HCT116 (cell line): Measurements from ENCODE around the gene SH3GL3. TPM values are rescaled to one million over a fixed set of nuclear protein-coding genes. Genes with fewer than 3 reads are reported as not detected.
A peak's percentile ranks its signal among the peaks of the same experiment; 100 is the strongest.

Experiments used
- ATAC-seq: fragments of 200-7000 bp; cut with Tn5 transposase; 2 replicates; pipeline ENCODE4 v1.9.1; 2020; ENCODE audit warnings: mild to moderate bottlenecking, moderate library complexity
- BruUV-seq: library from RNA; stranded (reverse); fragments of 400-500 nt; replicated peaks from 2 replicates; lab custom pipeline; 2021; lab: Mats Ljungman, UMichigan
- CTCF ChIA-PET: fragments of 300-600 bp; sonication (Branson Sonifier 250); formaldehyde crosslinking; loops from one replicate; lab custom pipeline; 2021; ENCODE audit warnings: antibody characterized with exemption; lab: Charles Lee
- POLR2A ChIA-PET: fragments of 300-600, 350-600 bp; sonication (Branson Sonifier 250); formaldehyde crosslinking; loops from one replicate; lab custom pipeline; 2021; ENCODE audit warnings: antibody characterized with exemption; lab: Charles Lee
- RAD21 ChIA-PET, 2 experiments: fragments of 300-600 bp; sonication (Branson Sonifier 250); formaldehyde crosslinking; loops; one replicate each; lab custom pipeline; 2023; ENCODE audit warnings: low total read pairs in 2 of 2; ENCODE audit not compliant: uncharacterized antibody in 2 of 2, unreplicated experiment in 2 of 2, low non-redundant PET in 1 of 2; lab: Charles Lee
- DNase-seq: peaks from one replicate; pipeline ENCODE4 v3.0.0-alpha.2; 2010; ENCODE audit warnings: low read depth, low spot score
- H2AFZ ChIP-seq: fragments of 200-600 bp; shearing (Covaris generic), sonication (generic); 2 replicates; pipeline ENCODE4 v1.6.1; 2017; ENCODE audit warnings: low read depth, mixed run types, mixed read lengths, antibody characterized with exemption, low read length; ENCODE audit not compliant: poor library complexity, severe bottlenecking
- H3K27ac ChIP-seq: 2 replicates; pipeline ENCODE4 v1.5.1; 2012; ENCODE audit warnings: low read depth, low read length
- H3K27me3 ChIP-seq: fragments of 200-600 bp; sonication (generic); 2 replicates; pipeline ENCODE4 v1.6.1; 2016; ENCODE audit warnings: mixed run types, low read length, mixed read lengths; ENCODE audit not compliant: insufficient read depth
- H3K36me3 ChIP-seq, 2 experiments: fragments of 200-500 bp in 1 of 2; fragments of 200-600 bp in 1 of 2; sonication (Bioruptor generic) in 1 of 2; sonication (generic) in 1 of 2; 2 replicates each; pipeline versions ENCODE4 v1.5.1 to v1.6.1; 2014 to 2016; ENCODE audit warnings: low read length in 2 of 2, inconsistent platforms in 1 of 2, mixed read lengths in 1 of 2, mixed run types in 1 of 2; ENCODE audit not compliant: insufficient read depth in 2 of 2, control insufficient read depth in 1 of 2
- H3K4me1 ChIP-seq, 2 experiments: fragments of 200-600 bp in 1 of 2; sonication (generic) in 1 of 2; 2 replicates each; pipeline versions ENCODE4 v1.5.1 to v1.6.1; 2012 to 2017; ENCODE audit warnings: low read length in 2 of 2, inconsistent platforms in 1 of 2, mild to moderate bottlenecking in 1 of 2, mixed read lengths in 1 of 2, mixed run types in 1 of 2, moderate library complexity in 1 of 2; ENCODE audit not compliant: insufficient read depth in 2 of 2, control insufficient read depth in 1 of 2
- H3K4me2 ChIP-seq: fragments of 200-600 bp; sonication (generic); 2 replicates; pipeline ENCODE4 v1.6.1; 2017; ENCODE audit warnings: mixed run types, low read length, mixed read lengths
- H3K4me3 ChIP-seq, 2 experiments: fragments of 200-600 bp in 1 of 2; sonication (generic) in 1 of 2; replicated peaks in 1 of 2; 2 replicates each; pipeline ENCODE4 v1.5.1; 2011 to 2016; ENCODE audit warnings: low read length in 2 of 2, control low read depth in 1 of 2, low read depth in 1 of 2, mild to moderate bottlenecking in 1 of 2, mixed read lengths in 1 of 2, mixed run types in 1 of 2
- H3K79me2 ChIP-seq: fragments of 200-600 bp; sonication (generic); 2 replicates; pipeline ENCODE4 v1.6.1; 2017; ENCODE audit warnings: mild to moderate bottlenecking, mixed run types, low read length, moderate library complexity, mixed read lengths; ENCODE audit not compliant: insufficient read depth
- H3K9ac ChIP-seq: fragments of 200-600 bp; sonication (generic); 2 replicates; pipeline ENCODE4 v1.6.1; 2016; ENCODE audit warnings: low read length, mixed read lengths
- H3K9me2 ChIP-seq: fragments of 200-600 bp; sonication (generic), shearing (Covaris generic); 2 replicates; pipeline ENCODE4 v1.6.1; 2017; ENCODE audit warnings: mixed run types, mild to moderate bottlenecking, moderate library complexity; ENCODE audit not compliant: insufficient read depth
- H3K9me3 ChIP-seq, 2 experiments: fragments of 200-500 bp in 1 of 2; fragments of 200-600 bp in 1 of 2; sonication (Bioruptor generic) in 1 of 2; sonication (generic) in 1 of 2; 2 replicates each; pipeline ENCODE4 v1.6.1; 2014 to 2017; ENCODE audit warnings: low read length in 2 of 2, mixed read lengths in 2 of 2, inconsistent platforms in 1 of 2, low read depth in 1 of 2, mild to moderate bottlenecking in 1 of 2, mixed run types in 1 of 2, moderate library complexity in 1 of 2; ENCODE audit not compliant: control insufficient read depth in 1 of 2, insufficient read depth in 1 of 2
- H4K20me1 ChIP-seq: fragments of 200-600 bp; sonication (generic), shearing (Covaris generic); 2 replicates; pipeline ENCODE4 v1.6.1; 2017; ENCODE audit warnings: mixed run types, mild to moderate bottlenecking, moderate library complexity; ENCODE audit not compliant: insufficient read depth
- ATF3 ChIP-seq: IDR thresholded peaks from 2 replicates; pipeline ENCODE4 v1.6.1; 2012
- CTCF ChIP-seq, 3 experiments: fragments of 200-600 bp in 1 of 3; sonication (generic) in 1 of 3; IDR thresholded peaks in 2 of 3; conservative IDR thresholded peaks in 1 of 3; 2 replicates each; pipeline ENCODE4 v1.5.1; 2012 to 2017; ENCODE audit warnings: low read depth in 2 of 3, low read length in 2 of 3, antibody characterized with exemption in 1 of 3, borderline replicate concordance in 1 of 3, control low read depth in 1 of 3, mild to moderate bottlenecking in 1 of 3, mixed read lengths in 1 of 3, mixed run types in 1 of 3, moderate library complexity in 1 of 3; ENCODE audit not compliant: insufficient read depth in 1 of 3
- FOSL1 ChIP-seq: IDR thresholded peaks from 2 replicates; pipeline ENCODE4 v1.6.1; 2012; ENCODE audit warnings: low read depth
- SRF ChIP-seq: IDR thresholded peaks from 2 replicates; pipeline ENCODE4 v1.6.1; 2012; ENCODE audit warnings: low read depth
- YY1 ChIP-seq: IDR thresholded peaks from 2 replicates; pipeline ENCODE4 v1.6.1; 2011; ENCODE audit warnings: low read length, low read depth, moderate library complexity, mild to moderate bottlenecking; ENCODE audit not compliant: insufficient replicate concordance; ENCODE audit errors: extremely low read depth
- ZFX ChIP-seq: fragments of 450-650 bp; IDR thresholded peaks from 2 replicates; pipeline ENCODE4 v1.6.1; 2017
- intact Hi-C: fragments of 100-400 bp; cut with micrococcal nuclease; formaldehyde crosslinking; loops from 2 replicates; pipeline ENCODE4 v1.10.0; 2022
- total RNA-seq: library from RNA; stranded (reverse); gene quantifications from one replicate; pipeline ENCODE4 v1.2.1, GENCODE V29; 2021; ENCODE audit not compliant: unreplicated experiment
- TF ChIP-seq, protein P1 (sequence below): IDR thresholded peaks from 2 replicates; pipeline ENCODE4 v1.6.1; 2012; ENCODE audit warnings: low read depth

Gene SH3GL3
- total RNA-seq, 1 experiment from 2014 or later: 1.3 TPM

GRCh38 chr15:83516935-83517334 lies 69.8 kb downstream of the SH3GL3 start:
- Histone ChIP-seq H3K9me3 (no peaks in the 10 kb centered on the region), H3K27me3 (no peaks in the 10 kb centered on the region)
- no peak for ATAC-seq
- TF ChIP-seq ZFX (no peak), SRF (no peak), YY1 (no peak), ATF3 (no peak), FOSL1 (peak; percentile 11; the same call in 1 of the 2 replicates), CTCF (IDR thresholded peaks at IDR 0.05 in 2 of 3, conservative IDR thresholded peaks at IDR 0.05 in 1 of 3; ENCODE audit: borderline replicate concordance in 1 of 3, insufficient read depth in 1 of 3, low read depth in 2 of 3, low read length in 2 of 3) (no peak)
- TF ChIP-seq, protein P1, sequence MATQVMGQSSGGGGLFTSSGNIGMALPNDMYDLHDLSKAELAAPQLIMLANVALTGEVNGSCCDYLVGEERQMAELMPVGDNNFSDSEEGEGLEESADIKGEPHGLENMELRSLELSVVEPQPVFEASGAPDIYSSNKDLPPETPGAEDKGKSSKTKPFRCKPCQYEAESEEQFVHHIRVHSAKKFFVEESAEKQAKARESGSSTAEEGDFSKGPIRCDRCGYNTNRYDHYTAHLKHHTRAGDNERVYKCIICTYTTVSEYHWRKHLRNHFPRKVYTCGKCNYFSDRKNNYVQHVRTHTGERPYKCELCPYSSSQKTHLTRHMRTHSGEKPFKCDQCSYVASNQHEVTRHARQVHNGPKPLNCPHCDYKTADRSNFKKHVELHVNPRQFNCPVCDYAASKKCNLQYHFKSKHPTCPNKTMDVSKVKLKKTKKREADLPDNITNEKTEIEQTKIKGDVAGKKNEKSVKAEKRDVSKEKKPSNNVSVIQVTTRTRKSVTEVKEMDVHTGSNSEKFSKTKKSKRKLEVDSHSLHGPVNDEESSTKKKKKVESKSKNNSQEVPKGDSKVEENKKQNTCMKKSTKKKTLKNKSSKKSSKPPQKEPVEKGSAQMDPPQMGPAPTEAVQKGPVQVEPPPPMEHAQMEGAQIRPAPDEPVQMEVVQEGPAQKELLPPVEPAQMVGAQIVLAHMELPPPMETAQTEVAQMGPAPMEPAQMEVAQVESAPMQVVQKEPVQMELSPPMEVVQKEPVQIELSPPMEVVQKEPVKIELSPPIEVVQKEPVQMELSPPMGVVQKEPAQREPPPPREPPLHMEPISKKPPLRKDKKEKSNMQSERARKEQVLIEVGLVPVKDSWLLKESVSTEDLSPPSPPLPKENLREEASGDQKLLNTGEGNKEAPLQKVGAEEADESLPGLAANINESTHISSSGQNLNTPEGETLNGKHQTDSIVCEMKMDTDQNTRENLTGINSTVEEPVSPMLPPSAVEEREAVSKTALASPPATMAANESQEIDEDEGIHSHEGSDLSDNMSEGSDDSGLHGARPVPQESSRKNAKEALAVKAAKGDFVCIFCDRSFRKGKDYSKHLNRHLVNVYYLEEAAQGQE: no peak
- TF ChIP-seq, all 23 proteins: peak for 1
- H4K20me1 ChIP-seq: no peaks in the 10 kb centered on the region
- H3K4me2 ChIP-seq: peak overlapping the region; percentile 18; the same call in 1 of the 2 replicates
- intact Hi-C loops: no loop called here
- no peak overlapping the region for H3K9ac ChIP-seq
- ChIA-PET RAD21 (no interaction called here), POLR2A (no interaction called here), CTCF (no interaction called here)
- peaks cover 0 to 3% of the 10 kb centered on the region in 2 experiments; a peak in 1 of 4 replicates for H3K4me1 ChIP-seq
- H3K9me2 ChIP-seq: no peaks in the 10 kb centered on the region
- no peak for DNase-seq
- H3K4me3 ChIP-seq: no peak overlapping the region
- H2AFZ ChIP-seq: no peak overlapping the region
- BruUV-seq: no TSS peak
- H3K36me3 ChIP-seq: no peaks in the 10 kb centered on the region
- no peaks in the 10 kb centered on the region for H3K79me2 ChIP-seq
- H3K27ac ChIP-seq: no peak overlapping the region
